Loucy (cell line): Measurements from ENCODE around the gene ENC1.
A peak's percentile ranks its signal among the peaks of the same experiment; 100 is the strongest.

Source experiments
- H2AFZ ChIP-seq: fragments of 200-600 bp; sonication (generic); 2 replicates; pipeline ENCODE4 v1.6.0; 2016; ENCODE audit warnings: antibody characterized with exemption, mild to moderate bottlenecking, low read length, moderate library complexity
- H3F3A ChIP-seq: fragments of 200-600 bp; 2 replicates; pipeline ENCODE4 v1.6.0; 2016; ENCODE audit warnings: antibody characterized with exemption, low read depth, mild to moderate bottlenecking
- H3K27me3 ChIP-seq: fragments of 200-600 bp; sonication (generic); 2 replicates; pipeline ENCODE4 v1.6.1; 2014; ENCODE audit warnings: low read length, mild to moderate bottlenecking; ENCODE audit not compliant: insufficient read depth, poor library complexity, severe bottlenecking
- H3K36me3 ChIP-seq: fragments of 200-600 bp; sonication (generic); 2 replicates; pipeline ENCODE4 v1.6.1; 2016; ENCODE audit warnings: low read length; ENCODE audit not compliant: insufficient read depth
- H3K4me1 ChIP-seq: fragments of 200-600 bp; sonication (generic); 2 replicates; pipeline ENCODE4 v1.5.1; 2014; ENCODE audit warnings: low read length, mild to moderate bottlenecking; ENCODE audit not compliant: insufficient read depth, poor library complexity, severe bottlenecking
- H3K4me2 ChIP-seq: fragments of 200-600 bp; sonication (generic); 2 replicates; pipeline ENCODE4 v1.6.0; 2014; ENCODE audit warnings: antibody characterized with exemption, low read length, low read depth, mild to moderate bottlenecking; ENCODE audit not compliant: poor library complexity, severe bottlenecking
- H3K4me3 ChIP-seq: fragments of 200-600 bp; sonication (generic); 2 replicates; pipeline ENCODE4 v1.5.1; 2014; ENCODE audit warnings: low read length, mild to moderate bottlenecking, mixed read lengths; ENCODE audit not compliant: poor library complexity, severe bottlenecking
- H3K79me2 ChIP-seq: fragments of 200-600 bp; sonication (generic); 2 replicates; pipeline ENCODE4 v1.6.1; 2014; ENCODE audit warnings: low read length; ENCODE audit not compliant: insufficient read depth
- H3K9ac ChIP-seq: fragments of 200-600 bp; sonication (generic); 2 replicates; pipeline ENCODE4 v1.6.0; 2014; ENCODE audit warnings: mild to moderate bottlenecking, low read depth, low read length, moderate library complexity; ENCODE audit not compliant: poor library complexity, severe bottlenecking
- H3K9me2 ChIP-seq: fragments of 200-600 bp; sonication (generic); replicated peaks from 2 replicates; pipeline ENCODE4 v1.6.1; 2016; ENCODE audit warnings: low read depth, low read length, mixed read lengths
- H3K9me3 ChIP-seq: fragments of 200-600 bp; sonication (generic); 2 replicates; pipeline ENCODE4 v1.6.1; 2014; ENCODE audit warnings: mild to moderate bottlenecking, antibody characterized with exemption, low read length, low read depth; ENCODE audit not compliant: insufficient read depth
- H4K20me1 ChIP-seq: fragments of 200-600 bp; sonication (generic); 2 replicates; pipeline ENCODE4 v1.6.0; 2014; ENCODE audit warnings: antibody characterized with exemption, low read length, mild to moderate bottlenecking; ENCODE audit not compliant: insufficient read depth, poor library complexity, severe bottlenecking
- EZH2phosphoT487 ChIP-seq: fragments of 200-600 bp; IDR thresholded peaks from 2 replicates; pipeline ENCODE4 v1.6.1; 2018; ENCODE audit warnings: antibody characterized with exemption, mild to moderate bottlenecking, moderate library complexity, borderline replicate concordance
- TF ChIP-seq, protein P1 (sequence below): fragments of 200-600 bp; sonication (generic); conservative IDR thresholded peaks from 2 replicates; pipeline ENCODE4 v1.5.1; 2014; ENCODE audit warnings: mild to moderate bottlenecking, antibody characterized with exemption, low read length

The ENC1 gene

DNA sequence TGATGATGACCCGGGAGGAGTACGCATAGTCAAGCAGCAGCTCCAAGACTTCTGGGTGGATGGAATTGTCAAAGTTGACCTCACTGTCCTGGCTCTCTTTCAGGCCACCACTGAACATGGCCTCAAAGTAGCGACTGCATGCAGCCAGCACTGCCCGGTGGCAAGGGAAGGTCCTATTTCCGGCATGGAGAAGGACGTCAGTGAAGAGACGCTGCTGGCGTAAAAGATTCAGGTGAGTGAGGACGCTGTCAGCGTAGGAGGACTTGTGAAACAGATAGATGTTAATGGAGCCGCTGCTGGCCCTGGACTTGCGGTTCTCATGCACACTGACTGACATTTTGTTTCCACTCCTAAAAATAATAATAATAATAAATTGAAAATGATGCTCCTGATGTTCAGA lies 4.4 kb downstream of the ENC1 start:
- H3K36me3 ChIP-seq: peaks cover 32% of the 10 kb centered on the region; the same call in 1 of the 2 replicates
- H4K20me1 ChIP-seq: peaks cover 18% of the 10 kb centered on the region
- peaks cover 89% of the 10 kb centered on the region for H3K79me2 ChIP-seq
- no peak for TF ChIP-seq EZH2phosphoT487
- TF ChIP-seq, protein P1, sequence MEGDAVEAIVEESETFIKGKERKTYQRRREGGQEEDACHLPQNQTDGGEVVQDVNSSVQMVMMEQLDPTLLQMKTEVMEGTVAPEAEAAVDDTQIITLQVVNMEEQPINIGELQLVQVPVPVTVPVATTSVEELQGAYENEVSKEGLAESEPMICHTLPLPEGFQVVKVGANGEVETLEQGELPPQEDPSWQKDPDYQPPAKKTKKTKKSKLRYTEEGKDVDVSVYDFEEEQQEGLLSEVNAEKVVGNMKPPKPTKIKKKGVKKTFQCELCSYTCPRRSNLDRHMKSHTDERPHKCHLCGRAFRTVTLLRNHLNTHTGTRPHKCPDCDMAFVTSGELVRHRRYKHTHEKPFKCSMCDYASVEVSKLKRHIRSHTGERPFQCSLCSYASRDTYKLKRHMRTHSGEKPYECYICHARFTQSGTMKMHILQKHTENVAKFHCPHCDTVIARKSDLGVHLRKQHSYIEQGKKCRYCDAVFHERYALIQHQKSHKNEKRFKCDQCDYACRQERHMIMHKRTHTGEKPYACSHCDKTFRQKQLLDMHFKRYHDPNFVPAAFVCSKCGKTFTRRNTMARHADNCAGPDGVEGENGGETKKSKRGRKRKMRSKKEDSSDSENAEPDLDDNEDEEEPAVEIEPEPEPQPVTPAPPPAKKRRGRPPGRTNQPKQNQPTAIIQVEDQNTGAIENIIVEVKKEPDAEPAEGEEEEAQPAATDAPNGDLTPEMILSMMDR: no peak
- no peaks in the 10 kb centered on the region for H3K9me3 ChIP-seq
- no peak overlapping the region for H3K4me2 ChIP-seq
- no peak overlapping the region for H3K9ac ChIP-seq
- H3K9me2 ChIP-seq: no peaks in the 10 kb centered on the region
- no peaks in the 10 kb centered on the region for H3K27me3 ChIP-seq
- no peaks in the 10 kb centered on the region for H3F3A ChIP-seq
- peaks cover 42% of the 10 kb centered on the region for H3K4me1 ChIP-seq
- no peak overlapping the region for H3K4me3 ChIP-seq
- no peak overlapping the region for H2AFZ ChIP-seq

DNA sequence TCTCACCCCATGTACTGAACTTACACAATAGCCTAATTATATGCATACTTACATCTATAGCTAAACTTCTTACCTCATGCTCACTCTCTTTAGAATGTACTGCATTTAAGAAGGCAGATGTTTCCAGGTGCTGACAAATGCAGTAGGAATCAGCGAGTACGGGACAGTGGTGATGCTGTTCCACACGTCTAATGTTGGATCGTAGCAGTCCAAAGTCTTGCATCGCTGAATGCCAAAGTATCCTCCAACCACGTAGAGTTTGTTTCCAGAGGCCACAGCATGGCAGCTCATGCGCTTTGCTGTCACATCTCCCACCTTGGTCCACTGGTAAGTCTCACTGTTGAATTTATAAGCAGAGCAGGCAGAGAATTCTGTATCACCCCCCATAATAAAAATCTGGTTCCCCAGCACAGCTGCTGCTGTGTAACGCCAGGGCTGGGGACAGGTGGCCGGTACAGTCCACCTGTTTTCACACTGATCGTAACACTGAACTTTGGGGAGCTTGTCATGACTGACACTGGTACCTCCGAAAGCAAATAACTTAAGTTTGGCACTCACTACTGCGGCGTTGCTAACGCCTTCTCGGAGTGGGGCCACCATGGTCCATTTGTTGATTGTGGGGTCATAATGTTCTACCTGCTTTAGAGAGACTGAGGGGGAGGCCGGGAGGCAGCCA lies 5.8 kb downstream of the ENC1 start:
- no peak overlapping the region for H2AFZ ChIP-seq
- peaks cover 90% of the 10 kb centered on the region for H3K79me2 ChIP-seq
- H3K4me3 ChIP-seq: no peak overlapping the region
- H3K9me2 ChIP-seq: no peaks in the 10 kb centered on the region
- peaks cover 41% of the 10 kb centered on the region; the same call in 1 of the 2 replicates for H3K36me3 ChIP-seq
- H3K27me3 ChIP-seq: no peaks in the 10 kb centered on the region
- no peaks in the 10 kb centered on the region for H3K9me3 ChIP-seq
- H3K4me1 ChIP-seq: peaks cover 44% of the 10 kb centered on the region
- TF ChIP-seq, protein P1: no peak
- no peak for TF ChIP-seq EZH2phosphoT487
- H4K20me1 ChIP-seq: peaks cover 19% of the 10 kb centered on the region
- H3F3A ChIP-seq: no peaks in the 10 kb centered on the region
- peak overlapping the region; percentile 35 for H3K4me2 ChIP-seq
- no peak overlapping the region for H3K9ac ChIP-seq

DNA sequence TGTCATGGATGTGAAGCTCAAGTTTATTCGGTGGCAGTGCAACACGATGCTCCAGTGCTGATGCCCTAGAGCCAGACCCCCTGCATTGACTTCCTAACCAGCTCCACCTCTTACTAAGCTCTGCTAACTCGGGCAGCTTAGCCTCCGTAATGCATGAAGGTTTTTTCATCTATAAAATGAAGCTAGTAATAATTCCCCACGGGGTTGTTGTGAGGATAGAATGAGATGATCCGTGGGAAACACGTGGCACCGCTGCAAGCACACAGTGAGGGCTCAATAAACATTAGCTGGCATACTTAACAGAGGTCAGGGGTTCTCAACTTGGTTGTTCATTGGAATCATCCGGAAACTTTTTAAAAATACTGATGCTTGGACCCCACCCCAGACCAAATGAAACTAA lies 6.8 kb downstream of the ENC1 start:
- no peak overlapping the region for H3K9ac ChIP-seq
- no peak overlapping the region for H2AFZ ChIP-seq
- peaks cover 80% of the 10 kb centered on the region for H3K79me2 ChIP-seq
- H3K9me3 ChIP-seq: no peaks in the 10 kb centered on the region
- H3K4me3 ChIP-seq: peak overlapping the region; percentile 20
- peaks cover 11% of the 10 kb centered on the region for H4K20me1 ChIP-seq
- H3K4me2 ChIP-seq: peak overlapping the region; percentile 58
- H3F3A ChIP-seq: no peaks in the 10 kb centered on the region
- H3K9me2 ChIP-seq: no peaks in the 10 kb centered on the region
- H3K27me3 ChIP-seq: no peaks in the 10 kb centered on the region
- no peak for TF ChIP-seq EZH2phosphoT487
- TF ChIP-seq, protein P1: no peak
- H3K36me3 ChIP-seq: peaks cover 47% of the 10 kb centered on the region; the same call in 1 of the 2 replicates
- peaks cover 37% of the 10 kb centered on the region for H3K4me1 ChIP-seq
